K562 (cell line): ENCODE data around the gene KMT5B. TPM values are rescaled to one million over a fixed set of nuclear protein-coding genes. Genes with fewer than 3 reads are reported as not detected.

Experiments
- ATAC-seq: fragments of 200-7000 bp; cut with Tn5 transposase; 3 replicates; pipeline ENCODE4 v1.9.1; 2020; ENCODE audit warnings: moderate library complexity
- BruUV-seq: library from RNA; stranded (reverse); fragments of 400-500 nt; replicated peaks from 2 replicates; lab custom pipeline; 2021; lab: Mats Ljungman, UMichigan
- CTCF ChIA-PET: fragments of 300-600 bp; formaldehyde crosslinking; extraction: SDS; loops from one replicate; lab custom pipeline; 2021; ENCODE audit warnings: low intra/inter-chr PET ratio; lab: Yijun Ruan, JAX
- POLR2A ChIA-PET: fragments of 300-600, 350-650 bp; sonication (Branson Sonifier 250); formaldehyde crosslinking; extraction: SDS; loops from one replicate; lab custom pipeline; 2021; ENCODE audit warnings: antibody characterized with exemption, inconsistent platforms; lab: Yijun Ruan, JAX
- DNase-seq, 4 experiments: peaks; one replicate each; pipeline versions ENCODE4 v3.0.0 to v3.0.0-alpha.2; 2011 to 2018; ENCODE audit warnings: low spot score in 3 of 4, mixed read lengths in 3 of 4; ENCODE audit errors: extremely low read depth in 1 of 4
- FAIRE-seq: peaks from 2 replicates; lab custom pipeline; 2011; peaks lifted over from hg19 to GRCh38; lab: Jason Lieb, UNC
- H2AFZ ChIP-seq: 2 replicates; pipeline ENCODE4 v1.6.0; 2011; ENCODE audit warnings: low read depth, low read length, control low read depth, inconsistent platforms
- H3K27ac ChIP-seq: fragments of 200-600 bp; 3 replicates; pipeline ENCODE4 v1.8.0; 2011; ENCODE audit warnings: low read depth, mild to moderate bottlenecking, control low read depth, inconsistent platforms, low read length, moderate library complexity, mixed read lengths; ENCODE audit errors: extremely low read depth
- H3K27me3 ChIP-seq, 2 experiments: fragments of 300-600 bp in 1 of 2; 2 replicates in 1 of 2; 3 replicates in 1 of 2; pipeline versions ENCODE4 v1.6.0 to v1.8.0; 2011; ENCODE audit warnings: inconsistent platforms in 2 of 2, low read length in 2 of 2, mild to moderate bottlenecking in 1 of 2, mixed read lengths in 1 of 2, moderate library complexity in 1 of 2; ENCODE audit not compliant: control insufficient read depth in 2 of 2, insufficient read depth in 2 of 2
- H3K36me3 ChIP-seq: fragments of 300-600 bp; 3 replicates; pipeline ENCODE4 v1.8.0; 2011; ENCODE audit warnings: mild to moderate bottlenecking, low read length, inconsistent platforms; ENCODE audit not compliant: control insufficient read depth, insufficient read depth
- H3K4me1 ChIP-seq, 2 experiments: fragments of 200-600 bp in 1 of 2; replicated peaks in 1 of 2; 2 replicates in 1 of 2; 3 replicates in 1 of 2; pipeline versions ENCODE4 v1.5.1 to v1.8.0; 2011; ENCODE audit warnings: inconsistent platforms in 2 of 2, low read length in 2 of 2, mild to moderate bottlenecking in 1 of 2, mixed read lengths in 1 of 2, moderate library complexity in 1 of 2; ENCODE audit not compliant: control insufficient read depth in 2 of 2, insufficient read depth in 2 of 2
- H3K4me2 ChIP-seq: 2 replicates; pipeline ENCODE4 v1.6.1; 2011; ENCODE audit warnings: low read length, control low read depth, inconsistent platforms, mixed read lengths; ENCODE audit not compliant: insufficient read depth
- H3K4me3 ChIP-seq: fragments of 200-600 bp; sonication (generic), shearing (Covaris generic); 2 replicates; pipeline ENCODE4 v1.5.1; 2016; ENCODE audit warnings: control low read depth, inconsistent platforms
- H3K79me2 ChIP-seq: fragments of 200-600 bp; 3 replicates; pipeline ENCODE4 v1.8.0; 2011; ENCODE audit warnings: low read length, inconsistent platforms; ENCODE audit not compliant: control insufficient read depth, insufficient read depth
- H3K9ac ChIP-seq, 2 experiments: 2 replicates each; pipeline versions ENCODE4 v1.6.0 to v1.6.1; 2011; ENCODE audit warnings: low read depth in 2 of 2, low read length in 2 of 2, control low read depth in 1 of 2, inconsistent platforms in 1 of 2, mild to moderate bottlenecking in 1 of 2, mixed read lengths in 1 of 2; ENCODE audit not compliant: insufficient read depth in 1 of 2
- H3K9me1 ChIP-seq: one replicate; pipeline ENCODE4 v1.6.0; 2011; ENCODE audit warnings: inconsistent platforms, mild to moderate bottlenecking, low read length, moderate library complexity; ENCODE audit not compliant: control insufficient read depth, insufficient read depth
- H3K9me3 ChIP-seq: replicated peaks from 2 replicates; pipeline ENCODE4 v1.5.1; 2011; ENCODE audit warnings: low read depth, low read length, inconsistent platforms; ENCODE audit not compliant: control insufficient read depth, insufficient read depth
- H4K20me1 ChIP-seq: replicated peaks from 2 replicates; pipeline ENCODE4 v1.6.1; 2011; ENCODE audit warnings: low read length, inconsistent platforms, mixed read lengths; ENCODE audit not compliant: control insufficient read depth, insufficient read depth
- KLF1 ChIP-seq: fragments of 450-650 bp; IDR thresholded peaks from 2 replicates; pipeline ENCODE4 v1.6.1; 2016; ENCODE audit warnings: missing genetic modification characterization, missing compliant biosample characterization
- POLR2G ChIP-seq: fragments of 200-400 bp; formaldehyde crosslinking; IDR thresholded peaks from 2 replicates; pipeline ENCODE4 v1.6.1; 2017; ENCODE audit warnings: low read depth, mild to moderate bottlenecking, antibody characterized with exemption, low read length, moderate library complexity
- RBFOX2 ChIP-seq: fragments of 200-400 bp; formaldehyde crosslinking; IDR thresholded peaks from 2 replicates; pipeline ENCODE4 v1.6.1; 2017; ENCODE audit warnings: low read depth, mild to moderate bottlenecking, low read length, moderate library complexity
- ZFX ChIP-seq: sonication (generic); formaldehyde crosslinking; IDR thresholded peaks from 2 replicates; pipeline ENCODE4 v1.8.0; 2022; ENCODE audit warnings: mild to moderate bottlenecking, missing genetic modification reagents, moderate library complexity
- ZNF3 ChIP-seq: fragments of 250-450 bp; sonication (Bioruptor Pico); IDR thresholded peaks from 2 replicates; pipeline ENCODE4 v1.5.0; 2021; ENCODE audit warnings: mild to moderate bottlenecking, moderate library complexity
- WGBS: fragments of 100-300 bp; shearing (Covaris generic); methylation state at CpG from one replicate; pipeline ENCODE4 v1.1.6; 2016; ENCODE audit warnings: low coverage, mixed read lengths; ENCODE audit not compliant: insufficient coverage; ENCODE audit errors: missing lambda C conversion rate; 5-methylcytosine and 5-hydroxymethylcytosine counted together
- in situ Hi-C: fragments of 300-500 bp; cut with MboI; formaldehyde crosslinking; loops from 4 replicates; pipeline ENCODE4 v1.15.0; 2018; ENCODE audit warnings: inconsistent platforms, mixed read lengths
- intact Hi-C: fragments of 100-400 bp; cut with micrococcal nuclease; formaldehyde crosslinking; loops from 2 replicates; pipeline ENCODE4 v1.14.2; 2022
- polyA plus RNA-seq, 8 experiments: library from polyadenylated mRNA; depleted of rRNA in 4 of 8; stranded (reverse) in 5 of 8; unstranded in 3 of 8; fragments of >200 nt; fragmentation: Nextera tagmentation in 2 of 8; fragmentation: Illumina TruSeq in 1 of 8; extraction: Ambion mirVana in 2 of 8; extraction: Trizol in 1 of 8; gene quantifications; 2 replicates each; pipeline versions ENCODE4 v1.2.1 to v1.2.3, GENCODE V29; 2011 to 2014; ENCODE audit warnings: inconsistent platforms in 1 of 8, missing spikeins in 1 of 8
- total RNA-seq, 7 experiments: library from RNA; depleted of rRNA in 6 of 7; stranded (reverse); fragments of >200 nt in 6 of 7; fragmentation: Illumina TruSeq in 2 of 7; extraction: Trizol in 2 of 7; gene quantifications; 2 replicates each; pipeline versions ENCODE4 v1.2.1 to v1.2.3, GENCODE V29; 2011 to 2021; ENCODE audit warnings: low replicate concordance in 1 of 7
- TF ChIP-seq, protein P1 (sequence below): IDR thresholded peaks from 2 replicates; pipeline ENCODE4 v1.6.1; 2016; ENCODE audit warnings: missing genetic modification characterization, missing compliant biosample characterization
- TF ChIP-seq, protein P2 (sequence below): fragments of 450-650 bp; IDR thresholded peaks from 2 replicates; pipeline ENCODE4 v1.7.0; 2016; ENCODE audit warnings: borderline replicate concordance

Gene KMT5B
- total and polyA plus RNA-seq, 9 of the 15 experiments (the other 6 are each of a cell fraction or from before 2014, with no cell fraction given) = 7.3 to 27.3 (median 20.9) TPM

DNA sequence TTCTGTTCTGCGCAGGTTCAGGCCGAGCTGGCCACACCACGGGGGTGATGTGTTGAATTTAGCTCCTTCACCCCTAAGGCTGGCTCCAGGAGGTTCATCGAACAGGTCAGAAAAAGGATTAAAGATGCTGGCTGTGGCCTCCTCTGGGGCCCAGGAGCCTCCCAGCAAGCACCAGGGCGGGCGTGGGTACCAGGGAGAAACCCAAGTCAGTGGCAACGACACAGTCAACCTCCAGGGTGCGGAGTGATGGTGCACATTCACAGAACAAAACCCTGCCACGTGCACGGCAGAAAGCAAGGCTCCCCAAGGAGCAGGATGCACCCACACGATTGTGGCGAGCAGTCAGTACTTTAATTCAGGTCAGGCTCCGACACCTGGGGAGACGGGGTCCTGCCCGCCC, 47.9 kb upstream of the KMT5B start:
- H4K20me1 ChIP-seq = peaks cover 3% of the 10 kb centered on the region; the same call in 1 of the 2 replicates
- H3K9ac ChIP-seq = peak overlapping the region in 1 of 2 experiments; percentile 18; a peak in 1 of 4 replicates
- TF ChIP-seq ZFX (CRISPR knock-in tag) (no peak), KLF1 (tag) (no peak), ZNF3 (CRISPR knock-in tag) (no peak), POLR2G (peak; percentile 67), RBFOX2 (0 out of 2 replicates have a peak, but pooled peaks have one; percentile 15)
- TF ChIP-seq, protein P1, sequence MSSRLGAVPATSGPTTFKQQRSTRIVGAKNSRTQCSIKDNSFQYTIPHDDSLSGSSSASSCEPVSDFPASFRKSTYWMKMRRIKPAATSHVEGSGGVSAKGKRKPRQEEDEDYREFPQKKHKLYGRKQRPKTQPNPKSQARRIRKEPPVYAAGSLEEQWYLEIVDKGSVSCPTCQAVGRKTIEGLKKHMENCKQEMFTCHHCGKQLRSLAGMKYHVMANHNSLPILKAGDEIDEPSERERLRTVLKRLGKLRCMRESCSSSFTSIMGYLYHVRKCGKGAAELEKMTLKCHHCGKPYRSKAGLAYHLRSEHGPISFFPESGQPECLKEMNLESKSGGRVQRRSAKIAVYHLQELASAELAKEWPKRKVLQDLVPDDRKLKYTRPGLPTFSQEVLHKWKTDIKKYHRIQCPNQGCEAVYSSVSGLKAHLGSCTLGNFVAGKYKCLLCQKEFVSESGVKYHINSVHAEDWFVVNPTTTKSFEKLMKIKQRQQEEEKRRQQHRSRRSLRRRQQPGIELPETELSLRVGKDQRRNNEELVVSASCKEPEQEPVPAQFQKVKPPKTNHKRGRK (tag) = no peak
- TF ChIP-seq, protein P2, sequence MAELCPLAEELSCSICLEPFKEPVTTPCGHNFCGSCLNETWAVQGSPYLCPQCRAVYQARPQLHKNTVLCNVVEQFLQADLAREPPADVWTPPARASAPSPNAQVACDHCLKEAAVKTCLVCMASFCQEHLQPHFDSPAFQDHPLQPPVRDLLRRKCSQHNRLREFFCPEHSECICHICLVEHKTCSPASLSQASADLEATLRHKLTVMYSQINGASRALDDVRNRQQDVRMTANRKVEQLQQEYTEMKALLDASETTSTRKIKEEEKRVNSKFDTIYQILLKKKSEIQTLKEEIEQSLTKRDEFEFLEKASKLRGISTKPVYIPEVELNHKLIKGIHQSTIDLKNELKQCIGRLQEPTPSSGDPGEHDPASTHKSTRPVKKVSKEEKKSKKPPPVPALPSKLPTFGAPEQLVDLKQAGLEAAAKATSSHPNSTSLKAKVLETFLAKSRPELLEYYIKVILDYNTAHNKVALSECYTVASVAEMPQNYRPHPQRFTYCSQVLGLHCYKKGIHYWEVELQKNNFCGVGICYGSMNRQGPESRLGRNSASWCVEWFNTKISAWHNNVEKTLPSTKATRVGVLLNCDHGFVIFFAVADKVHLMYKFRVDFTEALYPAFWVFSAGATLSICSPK = no peak
- intact Hi-C loops (no loop called here), in situ Hi-C loops (no loop called here)
- no TSS peak for BruUV-seq
- no peak overlapping the region for H3K4me3 ChIP-seq
- H2AFZ ChIP-seq = no peak overlapping the region
- ATAC-seq (no peak), DNase-seq (no peak), FAIRE-seq (no peak)
- no peak overlapping the region for H3K4me2 ChIP-seq
- POLR2A ChIA-PET = interaction anchor here (0.6 to 2.9 kb wide), 3 partner anchors 9 to 324 kb away, joined by 3 to 23 read pairs (median 6); partner anchors contain the start of gene C11orf24
- peaks cover 4% of the 10 kb centered on the region for H3K9me1 ChIP-seq
- WGBS = 83% methylated on average over 14 of the region's 15 CpGs
- H3K9me3 ChIP-seq = no peaks in the 10 kb centered on the region
- peaks cover 52% of the 10 kb centered on the region; the same call in 2 of the 3 replicates for H3K36me3 ChIP-seq
- no peaks in the 10 kb centered on the region for H3K79me2 ChIP-seq
- no peak overlapping the region for H3K27ac ChIP-seq
- CTCF ChIA-PET = no interaction called here
- peaks cover 6 to 13% of the 10 kb centered on the region in 2 experiments; a peak in 4 of 5 replicates for H3K4me1 ChIP-seq
- H3K27me3 ChIP-seq = no peaks in the 10 kb centered on the region
